Nucleus accumbens (tissue), 56 donors: ENCODE measurements around the gene PLCE1.
A peak's percentile ranks its signal among the peaks of the same experiment; 100 is the strongest.
"Not testable (repeated sequence)": the region's sequence is repeated elsewhere in the genome, so short reads cannot be mapped to it uniquely, and the experiment has no call there.

ENCODE experiments used
- DNase-seq, 56 donors: peaks; one replicate each; lab custom pipeline; 2025; lab: John Stamatoyannopoulos, UW

PLCE1 gene

GRCh38 chr10:93993782-93994437, at the start of gene PLCE1:
Gene PLCE1 (plus strand): TSS chr10:93993931. CDS start chr10:94031047, 37,116 bp downstream.
- DNase-seq, result peak in 26 of 56 donors; percentile 2 to 72 (median 24)

- DNase-seq, result no peak
These were observed 47.9 kb upstream of the PLCE1 start for GRCh38 chr10:93945819-93946218.

GRCh38 chr10:93947055-93947454, 46.7 kb upstream of the PLCE1 start:
- DNase-seq, result no peak

- DNase-seq, result no peak
These were observed 46.2 kb upstream of the PLCE1 start for GRCh38 chr10:93947524-93947923.

- no peak for DNase-seq
These were observed 41.8 kb upstream of the PLCE1 start for GRCh38 chr10:93951905-93952304.

GRCh38 chr10:93954299-93954698, 39.4 kb upstream of the PLCE1 start:
- DNase-seq, result no peak

- DNase-seq, result no peak
These were observed 38.9 kb upstream of the PLCE1 start for GRCh38 chr10:93954726-93955363.

GRCh38 chr10:93958834-93959233, 34.9 kb upstream of the PLCE1 start:
- no peak for DNase-seq

- DNase-seq, result not testable (repeated sequence)
These were observed 32.7 kb upstream of the PLCE1 start for GRCh38 chr10:93960988-93961387.

GRCh38 chr10:93962973-93963372, 30.8 kb upstream of the PLCE1 start:
- DNase-seq, result no peak

GRCh38 chr10:93963434-93963833, 30.3 kb upstream of the PLCE1 start:
- no peak for DNase-seq

GRCh38 chr10:93965911-93966310, 27.8 kb upstream of the PLCE1 start:
- no peak for DNase-seq

- no peak for DNase-seq
These were observed 26.0 kb upstream of the PLCE1 start for GRCh38 chr10:93967756-93968155.

- no peak for DNase-seq
These were observed 25.2 kb upstream of the PLCE1 start for GRCh38 chr10:93968540-93968945.

GRCh38 chr10:93970433-93971010, 23.2 kb upstream of the PLCE1 start:
- not testable (repeated sequence) for DNase-seq

- DNase-seq, result no peak
These were observed 19.8 kb upstream of the PLCE1 start for GRCh38 chr10:93973748-93974445.

- no peak for DNase-seq
These were observed 16.3 kb upstream of the PLCE1 start for GRCh38 chr10:93977442-93977841.

GRCh38 chr10:93980486-93980885, 13.2 kb upstream of the PLCE1 start:
- DNase-seq, result no peak

GRCh38 chr10:93991114-93991513, 2.6 kb upstream of the PLCE1 start:
- DNase-seq, result no peak

GRCh38 chr10:93991596-93992284, 2.0 kb upstream of the PLCE1 start:
- peak in 11 of 56 donors; percentile 1 to 50 (median 9) for DNase-seq
